Stomach (tissue), 9 donors: Measurements from ENCODE around the gene SNX30. TPM values are rescaled to one million over a fixed set of nuclear protein-coding genes. Genes with fewer than 3 reads are reported as not detected.

ENCODE experiments used
- DNase-seq, 2 donors: peaks; one replicate each; pipeline versions ENCODE4 v3.0.0 to v3.0.0-alpha.2; 2013 to 2019
- H3K27ac ChIP-seq, 5 donors: fragments of 200-600 bp in 4 of 5; sonication (generic) in 4 of 5; one replicate each; pipeline ENCODE4 v1.5.1; 2013 to 2019; ENCODE audit warnings: mild to moderate bottlenecking in 1 of 5, moderate library complexity in 1 of 5
- H3K27me3 ChIP-seq, 3 donors: fragments of 200-600 bp; sonication (generic); one replicate each; pipeline ENCODE4 v1.5.1; 2017 to 2019; ENCODE audit warnings: mixed run types in 1 of 3
- H3K36me3 ChIP-seq, 4 donors: fragments of 200-600 bp; sonication (generic); 1 replicate in 3 of 4; 2 replicates in 1 of 4; pipeline ENCODE4 v1.5.1; 2016 to 2019
- H3K4me1 ChIP-seq, 4 donors: fragments of 200-600 bp; sonication (generic); one replicate each; pipeline ENCODE4 v1.5.1; 2016 to 2019
- H3K4me3 ChIP-seq, 4 donors: fragments of 200-600 bp; sonication (generic) in 3 of 4; one replicate each; pipeline ENCODE4 v1.5.1; 2016 to 2019; ENCODE audit warnings: mild to moderate bottlenecking in 1 of 4
- H3K9me3 ChIP-seq, 4 donors: fragments of 200-600 bp; sonication (generic); one replicate each; pipeline ENCODE4 v1.5.1; 2016 to 2019
- CTCF ChIP-seq, 7 experiments: fragments of 450-650 bp in 4 of 7; fragments of 200-600 bp in 3 of 7; sonication (generic) in 3 of 7; IDR thresholded peaks; one replicate each; pipeline ENCODE4 v1.5.1; 2016 to 2019; ENCODE audit warnings: antibody characterized with exemption in 7 of 7, control low read depth in 2 of 7, mild to moderate bottlenecking in 1 of 7
- EP300 ChIP-seq: sonication (generic); formaldehyde crosslinking; IDR thresholded peaks from one replicate; pipeline ENCODE4 v1.6.1; 2017; ENCODE audit warnings: antibody characterized with exemption
- POLR2A ChIP-seq, 4 donors: fragments of 450-650 bp; IDR thresholded peaks; one replicate each; pipeline ENCODE4 v1.6.1; 2016; ENCODE audit warnings: antibody characterized with exemption in 4 of 4, control low read depth in 2 of 4, mild to moderate bottlenecking in 1 of 4, moderate library complexity in 1 of 4
- POLR2AphosphoS5 ChIP-seq, 3 donors: sonication (generic); formaldehyde crosslinking; IDR thresholded peaks; one replicate each; pipeline ENCODE4 v1.6.1; 2016; ENCODE audit warnings: antibody characterized with exemption in 3 of 3
- WGBS, 5 donors: extraction: QIAGEN DNeasy Blood & Tissue Kit in 3 of 5; methylation state at CpG; one replicate each; pipeline versions ENCODE4 v1.1.5 to v1.1.7; 2013 to 2018; 5-methylcytosine and 5-hydroxymethylcytosine counted together
- intact Hi-C: fragments of 100-400 bp; cut with DNase I; formaldehyde crosslinking; loops from one replicate; pipeline ENCODE4 v1.15.1; 2023; ENCODE audit warnings: low total_unique reads
- polyA plus RNA-seq, 3 donors: library from polyadenylated mRNA; stranded (reverse); fragments of 200-250 nt; gene quantifications; one replicate each; pipeline ENCODE4 v1.2.3, GENCODE V29; 2013
- total RNA-seq, 5 donors: library from RNA; depleted of rRNA; stranded (reverse); fragments of >200 nt; gene quantifications; one replicate each; pipeline versions ENCODE4 v1.1.0 to v1.2.3, GENCODE V29; 2014 to 2016
- donor health status: healthy with polysubstance abuse.
- donor health status: Bipolar disorder and iron deficiency.
- donor health status: healthy.

The SNX30 gene
- total and polyA plus RNA-seq, 8 donors = 1.2 to 37.1 (median 5.3) TPM

GRCh38 chr9:112757282-112757883 lies 6.8 kb downstream of the SNX30 start:
- Histone ChIP-seq H3K36me3 (no peaks in the 10 kb centered on the region), H3K27ac (no peak overlapping the region)

GRCh38 chr9:112757940-112758339 lies 7.4 kb downstream of the SNX30 start:
- no peak overlapping the region for H3K27ac ChIP-seq
- H3K27me3 ChIP-seq = no peaks in the 10 kb centered on the region
- WGBS, 5 donors = 86 to 97% (median 92%) methylated on average over 2 of the region's 2 CpGs
- no peak overlapping the region for H3K4me3 ChIP-seq
- no peak for DNase-seq
- peaks cover 24 to 55% (median 39%) of the 10 kb centered on the region in 4 donors for H3K4me1 ChIP-seq
- intact Hi-C loops = no loop called here
- no peaks in the 10 kb centered on the region for H3K36me3 ChIP-seq
- no peaks in the 10 kb centered on the region for H3K9me3 ChIP-seq
- TF ChIP-seq EP300 (no peak), POLR2AphosphoS5 (IDR thresholded peaks at IDR 0.05) (no peak), POLR2A (IDR thresholded peaks at IDR 0.05) (no peak), CTCF (IDR thresholded peaks at IDR 0.05) (no peak)

More at GRCh38 chr9:112757282-112757883, 6.8 kb downstream of the SNX30 start:
- intact Hi-C loops = no loop called here
- Histone ChIP-seq H3K4me3 (no peak overlapping the region), H3K4me1 (peaks cover 26 to 60% (median 42%) of the 10 kb centered on the region in 4 donors), H3K27me3 (no peaks in the 10 kb centered on the region), H3K9me3 (no peaks in the 10 kb centered on the region)
- 66 to 77% (median 73%) methylated on average over 7 of the region's 7 CpGs for WGBS, 5 donors
- TF ChIP-seq CTCF (IDR thresholded peaks at IDR 0.05) = no peak
- no peak for DNase-seq

GRCh38 chr9:112760821-112761220 lies 10.3 kb downstream of the SNX30 start:
- TF ChIP-seq POLR2A (IDR thresholded peaks at IDR 0.05) (no peak), POLR2AphosphoS5 (IDR thresholded peaks at IDR 0.05) (no peak), EP300 (no peak), CTCF (IDR thresholded peaks at IDR 0.05) (no peak)
- WGBS, 5 donors = 80 to 89% (median 85%) methylated on average over 8 of the region's 8 CpGs
- Histone ChIP-seq H3K9me3 (peaks cover 0 to 1% (median 0%) of the 10 kb centered on the region in 4 donors), H3K4me3 (no peak overlapping the region), H3K36me3 (no peaks in the 10 kb centered on the region), H3K27me3 (no peaks in the 10 kb centered on the region), H3K4me1 (peaks cover 0 to 37% (median 22%) of the 10 kb centered on the region in 4 donors), H3K27ac (no peak overlapping the region)
- intact Hi-C loops = no loop called here
- no peak for DNase-seq

GRCh38 chr9:112761912-112762655 lies 11.5 kb downstream of the SNX30 start:
- H3K27ac ChIP-seq = no peak overlapping the region
- peaks cover 0 to 11% (median 0%) of the 10 kb centered on the region in 4 donors for H3K9me3 ChIP-seq
- intact Hi-C loops = no loop called here
- no peak for TF ChIP-seq POLR2A (IDR thresholded peaks at IDR 0.05)
- TF ChIP-seq CTCF (IDR thresholded peaks at IDR 0.05) = no peak
- TF ChIP-seq EP300 = no peak
- TF ChIP-seq POLR2AphosphoS5 (IDR thresholded peaks at IDR 0.05) = no peak
- H3K4me1 ChIP-seq = peaks cover 0 to 25% (median 14%) of the 10 kb centered on the region in 4 donors
- 85 to 91% (median 87%) methylated on average over 12 of the region's 12 CpGs for WGBS, 5 donors
- no peak overlapping the region for H3K4me3 ChIP-seq
- H3K27me3 ChIP-seq = no peaks in the 10 kb centered on the region
- H3K36me3 ChIP-seq = no peaks in the 10 kb centered on the region
- no peak for DNase-seq
